ENCODE results near the gene CCDC74A.
"Not testable (repeated sequence)": the region's sequence is repeated elsewhere in the genome, so short reads cannot be mapped to it uniquely, and the experiment has no call there.

Gene CCDC74A

GRCh38 chr2:131529864-131530445 lies 2.3 kb downstream of the CCDC74A start:
- not testable (repeated sequence) for FAIRE-seq

- FAIRE-seq: not testable (repeated sequence)
Measured at GRCh38 chr2:131530626-131531344, 3.1 kb downstream of the CCDC74A start.

- not testable (repeated sequence) for FAIRE-seq
Measured at GRCh38 chr2:131531547-131532185, 4.0 kb downstream of the CCDC74A start.

- not testable (repeated sequence) for FAIRE-seq
Measured at GRCh38 chr2:131532723-131533608, 5.3 kb downstream of the CCDC74A start.

- not testable (repeated sequence) for FAIRE-seq
Measured at GRCh38 chr2:131533609-131534316, 6.1 kb downstream of the CCDC74A start.

- not testable (repeated sequence) for FAIRE-seq
Measured at GRCh38 chr2:131534317-131534672, 6.6 kb downstream of the CCDC74A start.

- not testable (repeated sequence) for FAIRE-seq
Measured at GRCh38 chr2:131534965-131535364, 7.3 kb downstream of the CCDC74A start.

GRCh38 chr2:131535526-131535925 lies 7.8 kb downstream of the CCDC74A start:
- FAIRE-seq: no peak

GRCh38 chr2:131535951-131536826 lies 8.5 kb downstream of the CCDC74A start:
- FAIRE-seq: not testable (repeated sequence)

GRCh38 chr2:131536841-131537240 lies 9.2 kb downstream of the CCDC74A start:
- FAIRE-seq: not testable (repeated sequence)

- not testable (repeated sequence) for FAIRE-seq
Measured at GRCh38 chr2:131538856-131539255, 11.2 kb downstream of the CCDC74A start.

- FAIRE-seq: no peak
Measured at GRCh38 chr2:131542438-131543384, 15.0 kb downstream of the CCDC74A start.

- no peak for FAIRE-seq
Measured at GRCh38 chr2:131543385-131543891, 15.8 kb downstream of the CCDC74A start.

GRCh38 chr2:131544006-131544812 lies 16.5 kb downstream of the CCDC74A start:
- not testable (repeated sequence) for FAIRE-seq

- FAIRE-seq: not testable (repeated sequence)
Measured at GRCh38 chr2:131544813-131545165, 17.1 kb downstream of the CCDC74A start.

GRCh38 chr2:131552871-131553270 lies 25.2 kb downstream of the CCDC74A start:
- FAIRE-seq: no peak

- FAIRE-seq: no peak
Measured at GRCh38 chr2:131556998-131557397, 29.3 kb downstream of the CCDC74A start.

- no peak for FAIRE-seq
Measured at GRCh38 chr2:131557558-131558321, 30.1 kb downstream of the CCDC74A start.

All from A204.1 (cell line).